ENCODE data around the gene PCSK7.

- TF ChIP-seq POLR2AphosphoS5 (IDR thresholded peaks at IDR 0.05; ENCODE audit: low read depth, low read length) (no peak), CTCF (IDR thresholded peaks at IDR 0.05 in 2 of 3, conservative IDR thresholded peaks at IDR 0.05 in 1 of 3; ENCODE audit: borderline replicate concordance in 1 of 3, insufficient read depth in 1 of 3, low read depth in 2 of 3, low read length in 2 of 3) (no peak)
Measured at GRCh38 chr11:117183724-117184349, 48.0 kb downstream of the PCSK7 start.
